NOMO-1 (cell line): ENCODE results near the gene TSPAN13.
"Not testable (repeated sequence)": the region's sequence is repeated elsewhere in the genome, so short reads cannot be mapped to it uniquely, and the experiment has no call there.

ENCODE experiments used
- DNase-seq, 2 experiments: peaks; one replicate each; lab custom pipeline; 2025; ENCODE audit not compliant: unreplicated experiment in 2 of 2; lab: John Stamatoyannopoulos, UW

The TSPAN13 gene

GRCh38 chr7:16740623-16740953, 13.0 kb upstream of the TSPAN13 start:
- no peak for DNase-seq

DNA sequence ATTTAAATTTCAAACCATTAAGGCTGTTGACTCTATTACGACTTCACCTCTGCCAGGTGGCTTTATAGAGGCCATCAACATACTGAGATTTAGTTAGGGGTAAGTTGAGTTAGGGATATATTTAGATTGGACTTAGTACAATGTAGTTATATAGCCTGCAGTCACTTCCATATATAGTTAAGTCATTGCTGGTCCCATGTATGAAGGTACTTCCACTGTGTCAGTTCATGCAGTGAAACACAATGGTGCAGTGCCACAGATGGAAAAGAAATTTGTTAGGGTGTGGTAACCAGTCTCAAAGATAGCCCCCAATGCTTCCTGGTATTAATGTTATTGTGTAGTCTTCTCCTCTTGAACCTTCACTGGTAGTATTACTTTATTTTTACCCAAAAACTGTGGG, 12.6 kb upstream of the TSPAN13 start:
- DNase-seq: no peak

GRCh38 chr7:16741676-16742075, 11.9 kb upstream of the TSPAN13 start:
- DNase-seq: no peak

DNA sequence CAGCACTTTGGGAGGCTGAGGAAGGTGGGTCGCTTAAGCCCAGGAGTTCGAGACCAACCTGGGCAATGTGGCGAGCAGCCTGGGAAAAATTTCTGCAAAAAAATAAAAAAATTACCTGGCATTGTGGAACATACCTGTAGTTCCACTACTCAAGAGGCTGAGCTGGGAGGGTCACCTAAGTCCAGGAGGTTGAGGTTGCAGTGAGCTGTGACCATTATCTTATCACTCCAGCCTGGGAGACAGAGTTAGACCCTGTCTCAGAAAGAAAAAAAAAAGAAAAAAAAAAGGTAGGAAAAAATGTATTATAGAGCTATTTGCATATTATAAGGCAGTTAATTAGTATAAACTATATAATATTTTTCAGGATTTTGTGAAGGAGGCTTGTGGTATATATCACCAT, 11.0 kb upstream of the TSPAN13 start:
- DNase-seq: no peak

DNA sequence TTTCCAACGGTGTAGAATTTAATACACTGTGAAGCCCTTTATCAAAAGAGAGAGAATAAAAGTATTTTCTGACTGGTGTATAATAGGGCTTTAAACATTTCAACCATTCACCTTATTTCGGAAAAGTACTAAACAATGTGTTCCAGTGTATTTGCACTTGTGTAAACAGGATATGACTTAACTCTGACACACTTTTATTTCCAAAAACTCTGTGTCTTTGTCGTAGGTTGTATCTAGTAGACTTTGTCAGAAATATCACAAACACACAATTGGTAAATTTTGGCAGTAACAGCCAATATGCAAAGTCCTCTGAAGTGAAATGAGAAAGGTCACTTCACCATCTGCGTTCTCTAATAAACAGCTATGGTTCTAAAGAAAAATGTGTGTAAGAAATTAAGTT, 10.3 kb upstream of the TSPAN13 start:
- no peak for DNase-seq

DNA sequence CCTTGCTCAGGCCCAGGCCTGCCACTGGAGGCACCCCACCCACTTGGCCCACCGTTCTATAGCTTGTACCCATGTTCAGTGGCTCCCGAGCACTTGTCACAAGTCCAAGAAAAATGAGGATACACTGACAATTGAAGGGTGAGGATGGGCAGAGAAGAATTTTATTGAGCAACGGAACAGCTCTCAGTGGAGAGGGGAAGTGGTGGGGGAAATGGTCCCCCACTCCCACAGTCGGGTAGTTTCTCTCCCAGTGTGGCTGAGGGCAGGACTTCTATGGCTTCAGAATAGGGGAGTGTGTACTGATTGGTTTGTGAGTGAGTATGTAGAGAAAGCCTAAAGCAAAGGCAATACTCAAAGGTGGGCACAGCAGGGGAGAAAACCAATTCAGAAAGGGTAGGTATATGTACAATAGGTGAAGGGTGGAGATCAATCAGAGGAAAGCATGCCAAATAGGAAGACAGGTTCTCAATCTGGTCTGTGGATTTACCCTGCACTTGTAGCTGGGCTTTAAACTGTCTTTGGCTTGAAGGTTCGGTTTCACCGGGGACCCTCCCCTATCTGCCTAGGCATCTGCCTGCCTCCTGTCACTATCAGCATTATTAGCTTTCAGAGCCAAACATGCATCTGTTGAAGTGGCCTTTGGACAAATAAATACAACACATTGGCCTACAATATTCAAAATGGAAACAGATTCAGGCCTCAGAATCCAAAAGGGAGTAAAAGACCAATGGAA, 8.9 kb upstream of the TSPAN13 start:
- DNase-seq: peak; percentile 37 to 46

- no peak for DNase-seq
Observed at GRCh38 chr7:16745645-16746044, 7.9 kb upstream of the TSPAN13 start.

- DNase-seq: no peak
Observed at GRCh38 chr7:16747102-16747501, 6.5 kb upstream of the TSPAN13 start.

GRCh38 chr7:16753932-16754855, 639 bp downstream of the TSPAN13 start:
- peak in 1 of 2 experiments; percentile 27 for DNase-seq

DNA sequence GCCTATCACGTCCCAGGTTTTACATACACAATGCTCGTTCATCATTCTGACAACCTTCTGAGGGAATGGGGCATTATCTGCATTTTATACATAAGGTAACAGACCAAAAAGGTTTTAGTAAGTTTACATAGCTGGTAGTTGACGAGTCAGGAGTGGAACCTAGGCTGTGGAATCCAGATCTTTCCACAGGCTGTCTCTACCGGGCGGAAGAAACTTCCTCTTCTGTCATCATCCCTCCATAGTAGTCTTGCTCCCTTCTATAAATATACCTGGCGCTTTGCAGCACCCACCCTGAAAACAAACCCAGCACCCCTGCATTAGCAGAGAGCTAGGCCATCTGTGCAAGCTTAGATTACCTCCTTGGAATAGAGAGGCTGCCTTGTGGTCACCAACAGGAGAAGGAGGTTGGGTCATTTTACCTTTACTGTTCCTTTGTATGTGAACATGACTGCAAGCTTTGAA, 1.3 kb downstream of the TSPAN13 start:
- DNase-seq: peak in 1 of 2 experiments; percentile 14

- no peak for DNase-seq
Observed at GRCh38 chr7:16755397-16755796, 1.8 kb downstream of the TSPAN13 start.

- DNase-seq: no peak
Observed at GRCh38 chr7:16758036-16758435, 4.5 kb downstream of the TSPAN13 start.

DNA sequence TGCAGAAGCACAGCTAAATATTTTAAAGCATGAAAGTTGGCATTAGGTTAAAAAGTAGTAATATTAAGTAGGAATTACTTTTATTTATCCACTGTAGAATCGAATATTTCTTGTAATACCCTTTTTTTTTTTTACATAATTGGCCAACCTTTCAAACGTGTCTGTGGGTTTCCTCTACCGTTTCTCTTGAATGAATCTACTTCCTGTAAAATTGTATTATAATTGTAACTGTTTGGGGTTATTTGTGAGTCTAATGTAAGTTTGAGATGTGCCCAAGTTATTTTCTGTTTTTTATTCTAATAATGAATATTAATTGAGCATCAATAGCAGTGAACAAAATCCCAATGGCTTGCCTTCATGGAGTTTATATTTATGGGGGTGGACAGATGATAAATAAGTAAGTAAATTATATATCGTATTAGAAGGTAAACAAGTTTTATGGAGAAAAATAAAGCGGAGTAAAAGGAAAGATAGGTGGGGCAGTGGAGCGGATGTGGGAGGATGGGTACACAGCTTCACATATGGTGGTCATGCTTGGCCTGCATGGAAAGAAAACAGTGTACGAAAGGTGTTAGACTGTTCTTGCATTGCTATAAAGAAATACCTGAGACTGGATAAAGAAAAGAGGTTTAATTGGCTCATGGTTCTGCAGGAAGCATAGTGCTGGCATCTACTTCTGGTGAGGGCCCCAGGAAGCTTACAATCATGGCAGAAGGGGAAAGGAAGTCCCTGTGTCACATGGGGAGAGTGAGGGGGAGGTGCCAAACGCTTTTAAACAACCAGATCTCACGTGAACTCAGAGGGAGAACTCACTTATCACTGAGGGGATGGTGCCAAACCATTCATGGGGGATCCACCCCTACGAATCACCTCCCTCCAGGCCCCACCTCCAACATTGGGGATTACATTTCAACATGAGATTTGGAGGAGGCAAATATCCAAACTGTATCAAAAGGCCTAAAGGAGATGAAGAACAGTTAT, 5.4 kb downstream of the TSPAN13 start:
- DNase-seq: no peak

- no peak for DNase-seq
Observed at GRCh38 chr7:16759840-16760239, 6.3 kb downstream of the TSPAN13 start.

DNA sequence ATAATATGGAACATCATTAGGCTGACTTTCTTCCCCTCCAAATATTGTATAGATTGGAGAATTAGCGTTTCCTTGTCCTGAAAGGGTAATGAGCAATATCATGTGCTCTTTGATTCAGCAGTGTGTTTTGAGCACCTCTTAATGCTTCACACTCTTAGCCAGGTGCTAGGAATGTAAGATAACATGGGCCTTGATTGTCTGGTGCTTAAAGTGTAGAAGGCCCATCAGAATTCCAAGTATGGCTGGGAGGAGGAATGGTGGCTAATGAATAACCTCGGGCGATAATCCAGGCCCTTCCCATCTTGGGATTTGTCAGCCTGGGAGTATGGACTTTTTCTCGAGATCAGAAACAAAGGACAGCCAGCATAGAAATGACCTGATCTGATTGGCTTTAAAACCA, 8.6 kb downstream of the TSPAN13 start:
- no peak for DNase-seq

DNA sequence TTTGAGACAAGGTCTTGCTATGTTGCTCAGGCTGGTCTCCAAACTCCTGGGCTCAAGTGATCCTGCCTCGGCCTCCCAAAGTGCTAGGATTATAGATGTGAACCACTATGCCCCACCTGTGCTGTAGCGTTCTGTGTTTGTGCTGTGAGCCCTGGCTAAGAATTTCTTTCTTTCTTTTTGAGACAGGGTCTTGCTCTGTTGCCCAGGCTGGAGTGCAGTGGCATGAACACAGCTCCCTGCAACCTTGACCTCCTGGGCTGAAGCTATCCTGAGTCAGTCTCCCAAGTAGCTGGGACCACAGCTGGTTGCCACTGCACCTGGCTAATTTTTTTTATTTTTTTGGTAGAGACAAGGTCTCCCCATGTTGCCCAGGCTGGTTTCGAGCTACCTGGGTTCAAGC, 11.4 kb downstream of the TSPAN13 start:
- DNase-seq: no peak

DNA sequence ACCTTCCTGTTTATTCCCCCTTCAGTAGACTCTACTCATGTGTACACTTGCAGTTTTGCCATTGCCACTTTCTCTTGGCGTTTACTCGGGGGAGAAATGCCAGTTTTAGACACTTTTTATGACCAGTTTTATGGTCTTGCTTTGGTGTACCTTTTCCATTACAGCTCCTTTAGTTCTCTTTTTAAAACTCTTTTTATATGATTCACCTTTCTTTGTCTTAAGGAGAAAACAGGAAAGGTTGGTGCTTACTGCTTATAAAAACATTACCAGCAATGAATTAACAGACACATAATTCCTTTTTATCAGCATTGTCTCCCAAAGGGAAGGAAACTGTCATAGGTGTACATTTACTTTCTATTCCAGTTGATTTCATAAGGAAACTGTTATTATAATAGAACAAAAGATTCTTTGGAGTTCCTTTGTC, 11.9 kb downstream of the TSPAN13 start:
- no peak for DNase-seq

- not testable (repeated sequence) for DNase-seq
Observed at GRCh38 chr7:16769994-16770393, 16.4 kb downstream of the TSPAN13 start.

GRCh38 chr7:16770657-16771329, 17.2 kb downstream of the TSPAN13 start:
- no peak for DNase-seq

- no peak for DNase-seq
Observed at GRCh38 chr7:16773326-16773725, 19.8 kb downstream of the TSPAN13 start.
